ENCODE measurements around the gene FRMD4A.

DNA sequence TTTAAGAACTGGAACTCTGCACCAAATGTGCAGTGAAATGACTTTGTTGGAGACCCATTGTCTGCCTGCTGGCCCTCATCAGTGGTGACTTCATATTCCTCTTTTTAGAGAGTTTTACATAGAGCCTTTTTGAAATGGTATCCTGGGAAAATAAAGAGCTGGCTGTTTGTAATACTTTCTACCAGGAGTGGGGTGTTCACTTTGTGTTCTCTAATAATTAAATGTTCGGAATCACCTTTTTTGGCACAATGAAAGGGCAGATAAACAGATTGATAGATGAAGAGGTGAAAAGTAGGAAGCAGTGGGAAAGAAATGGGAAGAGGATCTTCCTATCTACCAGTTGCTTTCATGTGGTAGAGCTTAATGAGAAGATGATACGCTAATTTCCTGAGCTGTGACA is 688.4 kb downstream of the FRMD4A start:
- TF ChIP-seq POLR2AphosphoS5 (IDR thresholded peaks at IDR 0.05; ENCODE audit: low read depth): no peak
- TF ChIP-seq, protein P1, sequence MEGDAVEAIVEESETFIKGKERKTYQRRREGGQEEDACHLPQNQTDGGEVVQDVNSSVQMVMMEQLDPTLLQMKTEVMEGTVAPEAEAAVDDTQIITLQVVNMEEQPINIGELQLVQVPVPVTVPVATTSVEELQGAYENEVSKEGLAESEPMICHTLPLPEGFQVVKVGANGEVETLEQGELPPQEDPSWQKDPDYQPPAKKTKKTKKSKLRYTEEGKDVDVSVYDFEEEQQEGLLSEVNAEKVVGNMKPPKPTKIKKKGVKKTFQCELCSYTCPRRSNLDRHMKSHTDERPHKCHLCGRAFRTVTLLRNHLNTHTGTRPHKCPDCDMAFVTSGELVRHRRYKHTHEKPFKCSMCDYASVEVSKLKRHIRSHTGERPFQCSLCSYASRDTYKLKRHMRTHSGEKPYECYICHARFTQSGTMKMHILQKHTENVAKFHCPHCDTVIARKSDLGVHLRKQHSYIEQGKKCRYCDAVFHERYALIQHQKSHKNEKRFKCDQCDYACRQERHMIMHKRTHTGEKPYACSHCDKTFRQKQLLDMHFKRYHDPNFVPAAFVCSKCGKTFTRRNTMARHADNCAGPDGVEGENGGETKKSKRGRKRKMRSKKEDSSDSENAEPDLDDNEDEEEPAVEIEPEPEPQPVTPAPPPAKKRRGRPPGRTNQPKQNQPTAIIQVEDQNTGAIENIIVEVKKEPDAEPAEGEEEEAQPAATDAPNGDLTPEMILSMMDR (IDR thresholded peaks at IDR 0.05; ENCODE audit: insufficient read depth, low read length): no peak
- TF ChIP-seq, protein P2, sequence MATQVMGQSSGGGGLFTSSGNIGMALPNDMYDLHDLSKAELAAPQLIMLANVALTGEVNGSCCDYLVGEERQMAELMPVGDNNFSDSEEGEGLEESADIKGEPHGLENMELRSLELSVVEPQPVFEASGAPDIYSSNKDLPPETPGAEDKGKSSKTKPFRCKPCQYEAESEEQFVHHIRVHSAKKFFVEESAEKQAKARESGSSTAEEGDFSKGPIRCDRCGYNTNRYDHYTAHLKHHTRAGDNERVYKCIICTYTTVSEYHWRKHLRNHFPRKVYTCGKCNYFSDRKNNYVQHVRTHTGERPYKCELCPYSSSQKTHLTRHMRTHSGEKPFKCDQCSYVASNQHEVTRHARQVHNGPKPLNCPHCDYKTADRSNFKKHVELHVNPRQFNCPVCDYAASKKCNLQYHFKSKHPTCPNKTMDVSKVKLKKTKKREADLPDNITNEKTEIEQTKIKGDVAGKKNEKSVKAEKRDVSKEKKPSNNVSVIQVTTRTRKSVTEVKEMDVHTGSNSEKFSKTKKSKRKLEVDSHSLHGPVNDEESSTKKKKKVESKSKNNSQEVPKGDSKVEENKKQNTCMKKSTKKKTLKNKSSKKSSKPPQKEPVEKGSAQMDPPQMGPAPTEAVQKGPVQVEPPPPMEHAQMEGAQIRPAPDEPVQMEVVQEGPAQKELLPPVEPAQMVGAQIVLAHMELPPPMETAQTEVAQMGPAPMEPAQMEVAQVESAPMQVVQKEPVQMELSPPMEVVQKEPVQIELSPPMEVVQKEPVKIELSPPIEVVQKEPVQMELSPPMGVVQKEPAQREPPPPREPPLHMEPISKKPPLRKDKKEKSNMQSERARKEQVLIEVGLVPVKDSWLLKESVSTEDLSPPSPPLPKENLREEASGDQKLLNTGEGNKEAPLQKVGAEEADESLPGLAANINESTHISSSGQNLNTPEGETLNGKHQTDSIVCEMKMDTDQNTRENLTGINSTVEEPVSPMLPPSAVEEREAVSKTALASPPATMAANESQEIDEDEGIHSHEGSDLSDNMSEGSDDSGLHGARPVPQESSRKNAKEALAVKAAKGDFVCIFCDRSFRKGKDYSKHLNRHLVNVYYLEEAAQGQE (IDR thresholded peaks at IDR 0.05; ENCODE audit: insufficient replicate concordance, low read depth): no peak
- no peak for TF ChIP-seq GABPA (IDR thresholded peaks at IDR 0.05; ENCODE audit: low read depth)
- no peak for TF ChIP-seq SPI1 (IDR thresholded peaks at IDR 0.05; ENCODE audit: borderline replicate concordance, low read depth)

Measured in HL-60 (cell line).